SIG-M5 treated with dmso at 0.1 percent for 504 hours (cell line): ENCODE measurements around the gene CHPF2.

ENCODE experiments used
- DNase-seq: peaks from one replicate; lab custom pipeline; 2025; ENCODE audit not compliant: unreplicated experiment; lab: John Stamatoyannopoulos, UW

Gene CHPF2

GRCh38 chr7:151204383-151205032 is 27.8 kb upstream of the CHPF2 start:
- DNase-seq: no peak

- no peak for DNase-seq
Observed at GRCh38 chr7:151205730-151206129, 26.6 kb upstream of the CHPF2 start.

GRCh38 chr7:151206914-151207313 is 25.4 kb upstream of the CHPF2 start:
- DNase-seq: no peak

- no peak for DNase-seq
Observed at GRCh38 chr7:151207315-151207714, 25.0 kb upstream of the CHPF2 start.

GRCh38 chr7:151207804-151208203 is 24.5 kb upstream of the CHPF2 start:
- DNase-seq: no peak

- no peak for DNase-seq
Observed at GRCh38 chr7:151208253-151208862, 23.9 kb upstream of the CHPF2 start.

- no peak for DNase-seq
Observed at GRCh38 chr7:151209588-151209987, 22.7 kb upstream of the CHPF2 start.

- no peak for DNase-seq
Observed at GRCh38 chr7:151210087-151210854, 22.0 kb upstream of the CHPF2 start, which contains the start of gene H2BK1. TSS of gene H2BK1 (minus strand) at chr7:151210488. CDS start at chr7:151210318, 170 bp downstream.

- DNase-seq: no peak
Observed at GRCh38 chr7:151211155-151211772, 21.0 kb upstream of the CHPF2 start.

GRCh38 chr7:151212626-151213025 is 19.7 kb upstream of the CHPF2 start:
- no peak for DNase-seq

GRCh38 chr7:151213826-151214225 is 18.5 kb upstream of the CHPF2 start:
- DNase-seq: no peak

- DNase-seq: no peak
Observed at GRCh38 chr7:151215396-151215795, 16.9 kb upstream of the CHPF2 start.

- DNase-seq: no peak
Observed at GRCh38 chr7:151218170-151218569, 14.1 kb upstream of the CHPF2 start.

- no peak for DNase-seq
Observed at GRCh38 chr7:151223728-151224127, 8.6 kb upstream of the CHPF2 start.

- peak; percentile 73 for DNase-seq
Observed at GRCh38 chr7:151225948-151226510, 6.3 kb upstream of the CHPF2 start.

GRCh38 chr7:151226560-151226874 is 5.8 kb upstream of the CHPF2 start:
- DNase-seq: no peak

GRCh38 chr7:151226875-151227782 is 5.2 kb upstream of the CHPF2 start, which contains the start of gene ABCF2:
TSS of gene ABCF2 (minus strand) at chr7:151227205. CDS start at chr7:151226458, 747 bp downstream.
- DNase-seq: peak; percentile 95

- DNase-seq: no peak
Observed at GRCh38 chr7:151228024-151228866, 4.0 kb upstream of the CHPF2 start.

GRCh38 chr7:151229249-151229648 is 3.0 kb upstream of the CHPF2 start:
- no peak for DNase-seq
